Smooth muscle cell of the brain vasculature (primary cell): Measurements from ENCODE around the gene RTRAF.

Experiments
- DNase-seq: peaks from one replicate; pipeline ENCODE4 v3.0.0-alpha.2; 2012; ENCODE audit warnings: low read depth, low spot score

RTRAF gene

GRCh38 chr14:51993285-51993920 lies 4.1 kb downstream of the RTRAF start:
- DNase-seq, result no peak

- peak; percentile 52 for DNase-seq
These were observed 6.9 kb downstream of the RTRAF start for GRCh38 chr14:51996148-51996746.

GRCh38 chr14:51998348-51998747 lies 9.0 kb downstream of the RTRAF start:
- DNase-seq, result no peak

GRCh38 chr14:51999084-51999483 lies 9.7 kb downstream of the RTRAF start:
- DNase-seq, result no peak

DNA sequence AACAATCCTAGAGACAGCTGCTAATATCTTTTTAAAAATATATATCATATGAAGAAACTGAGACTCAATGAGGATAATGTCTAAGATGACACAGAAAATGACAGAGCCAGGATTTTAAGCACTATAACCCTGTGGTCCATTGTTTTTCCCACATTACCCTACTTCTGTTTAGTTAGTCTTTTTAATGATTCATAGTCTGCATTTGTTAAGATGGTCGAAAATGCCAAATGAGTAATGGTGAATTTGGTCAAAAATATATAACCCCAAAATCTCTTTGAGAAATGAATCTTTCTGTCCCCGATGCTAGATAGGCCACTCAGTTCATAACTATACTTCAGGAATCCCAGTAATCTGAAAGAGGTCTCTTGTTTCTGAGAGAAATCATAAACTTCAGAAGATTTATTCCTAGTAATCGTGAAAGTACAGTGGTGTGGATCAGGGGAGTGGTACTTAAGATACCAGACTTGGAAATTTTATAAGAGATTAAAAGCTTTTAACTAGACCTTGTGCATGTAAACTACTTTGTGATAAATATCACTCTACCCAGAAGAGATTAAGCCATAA lies 10.8 kb downstream of the RTRAF start:
- no peak for DNase-seq

GRCh38 chr14:52000696-52001095 lies 11.3 kb downstream of the RTRAF start:
- no peak for DNase-seq

- DNase-seq, result no peak
These were observed 13.2 kb downstream of the RTRAF start for GRCh38 chr14:52002542-52002941.

DNA sequence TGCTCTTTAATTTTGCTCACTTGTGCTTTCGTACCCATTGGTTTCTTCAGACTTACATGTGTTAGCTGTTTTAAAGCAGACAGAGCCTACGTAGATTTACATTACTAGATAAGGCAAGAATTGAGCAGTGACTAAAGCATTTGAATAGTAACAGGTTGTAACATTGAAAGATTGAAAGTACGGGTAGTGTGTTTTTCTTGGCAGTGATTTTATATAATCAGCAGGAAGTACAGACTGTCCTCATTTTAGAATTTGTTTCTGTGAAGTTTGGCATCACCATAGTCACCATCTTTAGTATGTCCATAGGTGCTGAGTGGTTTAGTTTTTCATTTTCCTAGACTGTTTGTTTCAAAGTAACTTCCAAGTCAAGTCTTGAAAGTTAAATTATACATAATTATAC lies 14.0 kb downstream of the RTRAF start:
- DNase-seq, result no peak

DNA sequence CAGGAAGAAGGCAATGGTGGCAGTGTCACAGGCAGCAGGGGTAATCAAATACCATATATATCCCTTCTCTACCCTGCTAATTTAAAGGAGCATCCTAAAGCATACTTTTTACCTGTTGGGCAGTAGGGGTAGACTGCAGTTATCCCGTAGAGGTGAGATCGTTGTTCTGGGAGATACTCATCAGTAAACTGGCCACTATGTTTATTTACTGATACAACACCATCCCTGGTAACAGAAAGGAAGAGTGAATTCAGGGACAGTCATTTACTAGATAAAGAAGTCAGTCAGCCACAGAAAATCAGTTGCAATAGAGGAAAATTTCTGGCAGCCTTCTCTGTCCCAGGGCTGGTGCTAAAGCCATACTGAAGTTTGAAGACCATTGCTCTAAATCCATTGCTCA lies 16.3 kb downstream of the RTRAF start:
- DNase-seq, result no peak

DNA sequence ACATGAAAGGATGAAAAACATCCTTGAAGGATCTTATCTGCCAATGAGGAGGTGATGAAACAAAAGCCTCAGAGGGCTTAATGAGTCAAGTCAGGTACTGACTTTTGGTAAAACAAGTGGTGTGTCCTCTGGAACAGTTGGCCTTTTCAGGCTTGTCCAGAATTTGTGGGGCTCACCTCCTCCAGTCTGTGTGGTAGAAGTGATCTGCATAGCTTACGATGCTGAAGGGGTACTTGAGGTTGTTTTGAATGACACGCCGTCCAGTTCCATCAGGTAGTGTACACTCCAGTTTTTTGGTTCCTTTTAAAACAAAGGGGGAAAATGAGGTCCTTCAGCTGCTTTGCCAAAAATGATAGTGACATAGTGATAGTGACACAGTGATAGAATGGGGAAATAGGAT lies 17.0 kb downstream of the RTRAF start:
- no peak for DNase-seq

DNA sequence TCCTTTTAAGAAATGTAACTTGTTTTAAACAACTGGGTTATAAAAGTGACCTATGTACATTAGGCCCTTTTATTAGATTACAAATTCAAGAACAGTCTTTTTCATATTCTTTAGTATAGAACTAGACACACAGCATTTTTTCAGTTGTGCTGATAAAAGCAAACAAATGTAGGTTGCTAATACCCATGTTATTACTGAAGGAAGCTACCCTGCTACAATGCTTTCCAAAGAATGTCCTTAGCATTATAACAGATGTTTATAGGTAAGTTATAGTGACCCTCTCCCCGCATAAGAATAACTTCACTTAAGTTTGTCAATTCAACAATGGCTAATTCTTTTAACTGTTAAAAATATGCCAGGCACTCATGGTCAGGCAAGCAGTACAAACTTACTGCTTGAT lies 17.9 kb downstream of the RTRAF start:
- no peak for DNase-seq

- no peak for DNase-seq
These were observed 18.3 kb downstream of the RTRAF start for GRCh38 chr14:52007637-52008036.

GRCh38 chr14:52008136-52008535 lies 18.8 kb downstream of the RTRAF start:
- DNase-seq, result no peak

- no peak for DNase-seq
These were observed 20.9 kb downstream of the RTRAF start for GRCh38 chr14:52010173-52010693.

DNA sequence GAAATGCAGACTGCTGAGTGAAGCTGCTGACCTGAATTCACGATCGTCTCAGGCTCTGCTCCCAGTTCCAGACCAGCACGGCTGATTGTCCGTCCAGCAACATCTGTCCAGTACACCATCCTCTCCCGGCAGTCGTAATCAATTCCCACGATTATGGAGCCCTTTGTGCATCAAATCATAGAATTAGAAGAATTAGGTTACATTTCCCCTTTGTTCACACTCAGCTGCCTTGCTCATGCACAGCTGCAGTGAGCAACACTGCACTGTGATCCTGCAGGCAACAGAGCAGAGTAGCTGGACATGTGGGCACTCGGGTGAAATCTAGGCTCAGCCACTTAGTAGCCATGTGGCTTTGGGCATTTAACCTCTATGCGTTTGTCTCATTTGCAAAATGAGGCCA lies 22.2 kb downstream of the RTRAF start:
- no peak for DNase-seq

DNA sequence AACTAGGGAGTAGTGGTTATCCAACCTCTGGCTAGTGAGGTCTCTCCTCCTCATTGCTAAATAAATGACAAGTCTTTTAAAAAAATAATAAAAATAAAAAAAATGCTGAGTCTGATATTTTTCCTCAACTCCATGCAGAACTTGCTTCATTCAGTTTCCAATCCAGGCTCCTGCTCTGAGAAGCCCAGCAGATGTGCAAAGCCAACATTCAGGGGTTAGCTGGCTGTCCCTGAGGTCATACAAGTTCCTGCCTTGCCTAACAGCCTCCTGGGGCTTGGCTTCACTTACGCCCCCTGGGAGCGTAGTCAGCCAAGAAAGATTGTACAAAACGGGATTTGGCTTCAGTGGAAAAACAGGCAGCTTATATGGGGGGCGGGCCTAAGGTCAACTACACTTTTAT lies 23.3 kb downstream of the RTRAF start:
- peak; percentile 84 for DNase-seq

GRCh38 chr14:52013984-52014600 lies 24.7 kb downstream of the RTRAF start:
- DNase-seq, result no peak

DNA sequence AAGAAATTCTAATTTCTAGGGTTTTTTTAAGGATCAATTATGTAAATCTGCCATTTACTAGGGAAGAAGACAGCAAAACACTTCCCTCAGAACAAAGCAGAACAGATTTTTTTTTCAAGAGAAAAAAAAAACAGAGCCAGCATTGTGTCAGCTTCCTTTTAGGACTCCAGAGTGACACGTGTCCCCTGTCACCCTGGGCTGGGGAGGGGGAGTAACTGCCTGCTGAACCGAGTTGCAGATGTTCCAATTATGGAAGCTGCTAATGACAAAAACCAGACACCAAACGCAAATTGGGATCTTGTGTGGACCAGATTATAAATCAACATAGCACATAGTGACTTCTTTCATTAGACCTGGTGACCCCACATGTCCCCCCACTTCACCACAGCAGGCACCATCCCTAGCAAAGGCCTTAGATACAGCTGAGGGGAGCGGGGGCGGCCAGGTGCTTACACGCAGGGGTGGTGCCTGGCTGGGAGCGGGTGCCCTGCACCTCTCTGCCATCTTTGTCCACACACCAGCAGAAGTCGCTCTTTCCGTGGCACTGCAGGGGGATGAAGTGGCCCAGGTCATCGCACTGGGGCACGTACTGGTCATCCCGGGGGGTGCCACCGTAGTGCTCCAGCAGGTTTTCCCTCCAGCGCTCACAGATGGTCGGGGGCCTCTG lies 25.4 kb downstream of the RTRAF start:
- DNase-seq, result no peak

DNA sequence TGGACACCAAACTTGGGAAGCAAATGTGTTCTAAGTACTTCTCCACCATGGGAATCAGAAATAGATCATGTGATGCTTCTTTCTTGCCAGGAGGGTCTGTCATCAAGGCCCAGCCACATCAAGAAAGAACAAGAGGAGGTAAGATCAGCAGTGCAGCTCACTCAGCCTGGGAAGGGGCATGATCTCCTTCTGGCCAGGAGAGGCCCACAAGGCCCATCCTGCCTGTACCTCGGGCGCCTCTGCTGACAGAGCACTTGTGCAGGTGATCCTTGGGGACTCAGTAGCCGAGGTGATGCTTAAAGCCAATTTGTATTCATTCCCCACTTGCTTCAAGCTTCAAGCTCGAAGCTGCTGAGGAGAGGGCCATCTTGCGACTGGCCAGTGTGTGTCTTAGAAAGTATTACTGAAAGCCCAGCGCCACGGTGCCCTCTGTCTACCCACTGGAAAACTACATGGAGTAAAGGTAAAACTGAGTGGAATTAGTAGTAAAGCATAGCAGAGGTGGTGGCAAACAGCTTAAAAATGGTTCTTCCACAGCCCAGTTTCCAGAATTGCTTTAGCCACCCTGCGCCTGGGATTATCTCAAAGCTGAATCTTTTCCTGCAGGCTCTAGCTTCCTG lies 26.2 kb downstream of the RTRAF start:
- DNase-seq, result no peak

- no peak for DNase-seq
These were observed 28.9 kb downstream of the RTRAF start for GRCh38 chr14:52018252-52018651.

- no peak for DNase-seq
These were observed 29.6 kb downstream of the RTRAF start for GRCh38 chr14:52018970-52019369.
